Colonic mucosa (tissue), 4 donors: ENCODE measurements around the gene GLI3. TPM values are rescaled to one million over a fixed set of nuclear protein-coding genes. Genes with fewer than 3 reads are reported as not detected.

Experiments
- DNase-seq: peaks from one replicate; pipeline ENCODE4 v3.0.0-alpha.2; 2020
- H3K27ac ChIP-seq: fragments of 200-600 bp; one replicate; pipeline ENCODE4 v1.8.0; 2021
- H3K27me3 ChIP-seq: fragments of 200-600 bp; one replicate; pipeline ENCODE4 v1.8.0; 2021
- H3K36me3 ChIP-seq: fragments of 200-600 bp; one replicate; pipeline ENCODE4 v1.8.0; 2021
- H3K4me1 ChIP-seq: fragments of 200-600 bp; one replicate; pipeline ENCODE4 v1.8.0; 2021; ENCODE audit warnings: mild to moderate bottlenecking
- H3K4me3 ChIP-seq: fragments of 200-600 bp; one replicate; pipeline ENCODE4 v1.8.0; 2021
- H3K9ac ChIP-seq, 2 donors: one replicate each; pipeline ENCODE4 v1.7.0; 2013; ENCODE audit warnings: control low read depth in 2 of 2, low read depth in 2 of 2, low read length in 2 of 2
- H3K9me3 ChIP-seq: fragments of 200-600 bp; one replicate; pipeline ENCODE4 v1.8.0; 2021
- CTCF ChIP-seq: fragments of 200-600 bp; IDR thresholded peaks from one replicate; pipeline ENCODE4 v1.8.0; 2022; ENCODE audit warnings: antibody characterized with exemption, mild to moderate bottlenecking
- intact Hi-C: fragments of 100-400 bp; cut with DNase I; formaldehyde crosslinking; loops from one replicate; pipeline ENCODE4 v1.14.1; 2022
- total RNA-seq, 2 donors: library from RNA; stranded (reverse); fragmentation: NEBNext Ultra II Directional in 1 of 2; extraction: Animal tissue kit (Norgen Biotek cat#: 25700) in 1 of 2; gene quantifications; one replicate each; pipeline ENCODE4 v1.2.1, GENCODE V29; 2021
- donor health status: healthy.
- donor health status: DM: no; HTN: no; CAD: no.
- donor health status: DM: no; HTN: no; CAD: no.

Gene GLI3
- total RNA-seq, 2 donors from 2014 or later = 1.8 to 8.0 TPM

- intact Hi-C loops = loop anchor here (10.0 kb wide), 1 partner anchor 111 kb away; no protein-coding TSS in a partner anchor
- Histone ChIP-seq H3K4me1 (no peaks in the 10 kb centered on the region), H3K27ac (no peak overlapping the region), H3K9me3 (no peaks in the 10 kb centered on the region), H3K36me3 (no peaks in the 10 kb centered on the region), H3K4me3 (no peak overlapping the region), H3K27me3 (no peaks in the 10 kb centered on the region), H3K9ac (no peak overlapping the region)
- TF ChIP-seq CTCF = no peak
- no peak for DNase-seq
These were observed 151.5 kb downstream of the GLI3 start for GRCh38 chr7:42085531-42085930.

GRCh38 chr7:42084263-42084662 lies 152.7 kb downstream of the GLI3 start:
- H3K27ac ChIP-seq = no peak overlapping the region
- DNase-seq = no peak
- H3K27me3 ChIP-seq = no peaks in the 10 kb centered on the region
- H3K36me3 ChIP-seq = no peaks in the 10 kb centered on the region
- H3K9ac ChIP-seq = no peak overlapping the region
- no peaks in the 10 kb centered on the region for H3K9me3 ChIP-seq
- TF ChIP-seq CTCF = no peak
- intact Hi-C loops = loop anchor here (10.0 kb wide), 1 partner anchor 109 kb away; no protein-coding TSS in a partner anchor
- H3K4me1 ChIP-seq = no peaks in the 10 kb centered on the region
- H3K4me3 ChIP-seq = no peak overlapping the region

GRCh38 chr7:42083284-42083683 lies 153.7 kb downstream of the GLI3 start:
- Histone ChIP-seq H3K27ac (no peak overlapping the region), H3K9ac (no peak overlapping the region), H3K4me1 (no peaks in the 10 kb centered on the region), H3K27me3 (no peaks in the 10 kb centered on the region), H3K4me3 (no peak overlapping the region), H3K9me3 (no peaks in the 10 kb centered on the region), H3K36me3 (no peaks in the 10 kb centered on the region)
- DNase-seq = no peak
- TF ChIP-seq CTCF = no peak
- intact Hi-C loops = loop anchor here (10.0 kb wide), 1 partner anchor 108 kb away; no protein-coding TSS in a partner anchor

- DNase-seq = no peak
- intact Hi-C loops = loop anchor here (10.0 kb wide), 1 partner anchor 107 kb away; no protein-coding TSS in a partner anchor
- Histone ChIP-seq H3K4me1 (no peaks in the 10 kb centered on the region), H3K4me3 (no peak overlapping the region), H3K27me3 (no peaks in the 10 kb centered on the region), H3K36me3 (no peaks in the 10 kb centered on the region), H3K9me3 (no peaks in the 10 kb centered on the region), H3K27ac (no peak overlapping the region), H3K9ac (no peak overlapping the region)
- TF ChIP-seq CTCF = no peak
These were observed 154.9 kb downstream of the GLI3 start for GRCh38 chr7:42082144-42082543.

- Histone ChIP-seq H3K36me3 (no peaks in the 10 kb centered on the region), H3K27ac (no peak overlapping the region), H3K4me3 (no peak overlapping the region), H3K9ac (no peak overlapping the region), H3K27me3 (no peaks in the 10 kb centered on the region), H3K9me3 (no peaks in the 10 kb centered on the region), H3K4me1 (no peaks in the 10 kb centered on the region)
- DNase-seq = no peak
- TF ChIP-seq CTCF = no peak
- intact Hi-C loops = loop anchor here (10.0 kb wide), 1 partner anchor 107 kb away; no protein-coding TSS in a partner anchor
These were observed 155.3 kb downstream of the GLI3 start for GRCh38 chr7:42081671-42082070.
